Parathyroid adenoma (tissue), 2 donors: ENCODE data around the gene ZMIZ1.
"Not testable (repeated sequence)": the region's sequence is repeated elsewhere in the genome, so short reads cannot be mapped to it uniquely, and the experiment has no call there.

Experiments
- H2AFZ ChIP-seq: fragments of 300-600 bp; sonication (generic); one replicate; pipeline ENCODE4 v1.7.0; 2017; ENCODE audit warnings: antibody characterized with exemption, mild to moderate bottlenecking
- H3K27ac ChIP-seq: fragments of 300-600 bp; sonication (generic); one replicate; pipeline ENCODE4 v1.7.0; 2017
- H3K27me3 ChIP-seq: fragments of 300-600 bp; sonication (generic); one replicate; pipeline ENCODE4 v1.7.0; 2017; ENCODE audit warnings: low read length; ENCODE audit not compliant: control insufficient read depth, insufficient read depth
- H3K36me3 ChIP-seq: fragments of 300-600 bp; sonication (generic); one replicate; pipeline ENCODE4 v1.7.0; 2017; ENCODE audit warnings: low read length; ENCODE audit not compliant: control insufficient read depth, insufficient read depth
- H3K4me1 ChIP-seq: fragments of 300-600 bp; sonication (generic); one replicate; pipeline ENCODE4 v1.7.0; 2017; ENCODE audit warnings: control low read depth
- H3K4me2 ChIP-seq: fragments of 300-600 bp; sonication (generic); one replicate; pipeline ENCODE4 v1.7.0; 2017; ENCODE audit warnings: low read length
- H3K4me3 ChIP-seq: fragments of 300-600 bp; sonication (generic); one replicate; pipeline ENCODE4 v1.7.0; 2017; ENCODE audit warnings: low read depth, low read length
- H3K79me2 ChIP-seq: fragments of 300-600 bp; sonication (generic); one replicate; pipeline ENCODE4 v1.7.0; 2017; ENCODE audit warnings: control low read depth
- H3K9ac ChIP-seq: fragments of 300-600 bp; sonication (generic); one replicate; pipeline ENCODE4 v1.7.0; 2017; ENCODE audit warnings: mild to moderate bottlenecking
- H3K9me3 ChIP-seq: fragments of 300-600 bp; sonication (generic); one replicate; pipeline ENCODE4 v1.7.0; 2017; ENCODE audit warnings: low read length; ENCODE audit not compliant: control insufficient read depth
- CTCF ChIP-seq: fragments of 300-600 bp; sonication (generic); IDR thresholded peaks from one replicate; pipeline ENCODE4 v1.7.0; 2017; ENCODE audit warnings: antibody characterized with exemption, mild to moderate bottlenecking
- donor health status: primary hyperparathyroidism.

ZMIZ1 gene

GRCh38 chr10:79328147-79328701 lies 259.5 kb downstream of the ZMIZ1 start:
- Histone ChIP-seq H3K36me3 (no peaks in the 10 kb centered on the region), H3K4me2 (no peak overlapping the region), H3K9ac (no peak overlapping the region), H3K4me1 (no peaks in the 10 kb centered on the region), H3K79me2 (no peaks in the 10 kb centered on the region), H2AFZ (no peak overlapping the region), H3K9me3 (no peaks in the 10 kb centered on the region), H3K4me3 (no peak overlapping the region), H3K27ac (no peak overlapping the region), H3K27me3 (no peaks in the 10 kb centered on the region)
- no peak for TF ChIP-seq CTCF

- no peaks in the 10 kb centered on the region for H3K9me3 ChIP-seq
- H3K36me3 ChIP-seq = no peaks in the 10 kb centered on the region
- TF ChIP-seq CTCF = no peak
- no peak overlapping the region for H3K4me3 ChIP-seq
- H3K27ac ChIP-seq = no peak overlapping the region
- no peak overlapping the region for H3K4me2 ChIP-seq
- no peaks in the 10 kb centered on the region for H3K27me3 ChIP-seq
- no peak overlapping the region for H2AFZ ChIP-seq
- H3K9ac ChIP-seq = no peak overlapping the region
- no peaks in the 10 kb centered on the region for H3K4me1 ChIP-seq
- H3K79me2 ChIP-seq = no peaks in the 10 kb centered on the region
These were observed 260.2 kb downstream of the ZMIZ1 start for GRCh38 chr10:79328737-79329504.

- no peak overlapping the region for H3K4me3 ChIP-seq
- no peak overlapping the region for H3K9ac ChIP-seq
- no peaks in the 10 kb centered on the region for H3K27me3 ChIP-seq
- peaks cover 3% of the 10 kb centered on the region for H3K4me1 ChIP-seq
- H3K4me2 ChIP-seq = no peak overlapping the region
- H3K36me3 ChIP-seq = no peaks in the 10 kb centered on the region
- H3K9me3 ChIP-seq = no peaks in the 10 kb centered on the region
- no peaks in the 10 kb centered on the region for H3K79me2 ChIP-seq
- H2AFZ ChIP-seq = no peak overlapping the region
- no peak overlapping the region for H3K27ac ChIP-seq
- TF ChIP-seq CTCF = no peak
These were observed 260.8 kb downstream of the ZMIZ1 start for GRCh38 chr10:79329529-79329928.

DNA sequence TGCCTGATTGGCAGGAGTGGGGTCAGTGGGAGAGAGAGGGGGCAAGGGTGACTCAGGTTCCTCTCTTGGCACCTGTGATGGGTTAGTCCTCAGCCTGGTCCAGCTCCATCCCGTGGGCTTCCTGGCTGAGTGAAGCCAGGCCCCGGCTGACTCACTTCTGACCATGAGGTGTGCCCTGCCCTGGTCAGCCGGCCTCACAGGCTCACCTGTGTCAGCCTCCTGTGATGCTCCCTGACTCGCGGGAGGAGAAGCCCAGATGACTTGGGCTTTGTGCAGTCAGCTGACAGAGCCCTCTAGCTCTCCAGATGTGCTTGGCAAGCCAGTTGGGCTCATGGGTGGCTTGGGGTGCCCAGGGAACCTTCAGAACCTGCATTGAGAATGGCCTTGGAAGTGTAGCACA lies 262.5 kb downstream of the ZMIZ1 start:
- Histone ChIP-seq H3K27ac (no peak overlapping the region), H3K27me3 (no peaks in the 10 kb centered on the region), H3K4me3 (no peak overlapping the region), H3K79me2 (no peaks in the 10 kb centered on the region), H3K9me3 (no peaks in the 10 kb centered on the region), H3K4me1 (peaks cover 18% of the 10 kb centered on the region), H3K4me2 (no peak overlapping the region), H3K36me3 (no peaks in the 10 kb centered on the region), H2AFZ (no peak overlapping the region), H3K9ac (no peak overlapping the region)
- no peak for TF ChIP-seq CTCF

DNA sequence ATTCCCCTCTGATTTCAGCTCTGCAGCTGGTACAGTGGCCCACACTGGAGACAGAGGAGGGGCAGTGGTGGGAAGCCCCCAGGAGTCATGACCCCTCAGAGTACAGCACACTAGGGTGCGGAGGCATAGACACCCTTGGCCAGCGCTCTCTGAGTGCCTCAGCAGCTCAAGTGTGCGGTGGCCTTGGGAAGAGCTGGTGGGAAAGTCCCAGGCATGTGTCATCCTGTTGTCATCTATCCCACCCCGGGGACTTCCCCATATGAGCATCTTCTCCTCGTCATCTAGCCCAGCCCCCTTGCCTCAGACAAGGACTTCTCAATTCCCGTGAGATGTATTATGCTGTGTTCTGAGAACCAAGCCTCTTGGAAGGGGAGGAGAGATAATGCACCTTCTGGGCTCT lies 262.9 kb downstream of the ZMIZ1 start:
- no peak for TF ChIP-seq CTCF
- H3K27ac ChIP-seq = no peak overlapping the region
- no peak overlapping the region for H3K9ac ChIP-seq
- peaks cover 18% of the 10 kb centered on the region for H3K4me1 ChIP-seq
- H3K4me3 ChIP-seq = no peak overlapping the region
- no peaks in the 10 kb centered on the region for H3K27me3 ChIP-seq
- no peaks in the 10 kb centered on the region for H3K9me3 ChIP-seq
- no peaks in the 10 kb centered on the region for H3K36me3 ChIP-seq
- H3K79me2 ChIP-seq = no peaks in the 10 kb centered on the region
- H2AFZ ChIP-seq = no peak overlapping the region
- no peak overlapping the region for H3K4me2 ChIP-seq

GRCh38 chr10:79332610-79333315 lies 264.0 kb downstream of the ZMIZ1 start:
- peaks cover 18% of the 10 kb centered on the region for H3K4me1 ChIP-seq
- not testable (repeated sequence) for H3K27ac ChIP-seq, H2AFZ ChIP-seq, H3K79me2 ChIP-seq, H3K36me3 ChIP-seq, H3K4me3 ChIP-seq, H3K9ac ChIP-seq, H3K9me3 ChIP-seq, H3K27me3 ChIP-seq, H3K4me2 ChIP-seq
